ENCODE results near the gene BABAM2.

- TF ChIP-seq LEF1 (IDR thresholded peaks at IDR 0.05; ENCODE audit: borderline replicate concordance) = no peak
- TF ChIP-seq HDGF (IDR thresholded peaks at IDR 0.05; ENCODE audit: borderline replicate concordance) = no peak
- TF ChIP-seq ZNF384 (IDR thresholded peaks at IDR 0.05) = no peak
- TF ChIP-seq ELF4 (IDR thresholded peaks at IDR 0.05) = no peak
- no peak for TF ChIP-seq SP1 (IDR thresholded peaks at IDR 0.05)
- no peak for TF ChIP-seq FOXK2 (IDR thresholded peaks at IDR 0.05)
- no peak for TF ChIP-seq BHLHE40 (IDR thresholded peaks at IDR 0.05; ENCODE audit: borderline replicate concordance)
Measured at GRCh38 chr2:28280619-28281018, 390.1 kb downstream of the BABAM2 start.

Measured in HEK293T (cell line).